Measurements from ENCODE around the gene DNAJC3.

GRCh38 chr13:95659500-95659899 is 17.4 kb upstream of the DNAJC3 start:
- TF ChIP-seq CTCF (IDR thresholded peaks at IDR 0.05; ENCODE audit: low read depth, low read length, poor library complexity, severe bottlenecking) (no peak), EZH2phosphoT487 (IDR thresholded peaks at IDR 0.05; ENCODE audit: borderline replicate concordance, low read length) (no peak)

Data from DOHH2 (cell line).